ENCODE measurements around the gene KIAA0513.

GRCh38 chr16:85087899-85088569, 60.4 kb downstream of the KIAA0513 start:
- TF ChIP-seq GATA2 (IDR thresholded peaks at IDR 0.05; ENCODE audit: low read depth, low read length) (no peak), GATA3 (IDR thresholded peaks at IDR 0.05; ENCODE audit: low read depth, low read length) (no peak)

Data from SH-SY5Y (cell line).